Keratinocyte (primary cell): ENCODE results near the gene HSPG2.

Experiments
- CTCF ChIP-seq, 3 experiments: IDR thresholded peaks in 1 of 3; conservative IDR thresholded peaks in 1 of 3; optimal IDR thresholded peaks in 1 of 3; 2 replicates in 2 of 3; 3 replicates in 1 of 3; pipeline versions ENCODE3 to v1.5.1; 2011; ENCODE audit warnings: low read length in 3 of 3, mild to moderate bottlenecking in 3 of 3, moderate library complexity in 2 of 3, control low read depth in 1 of 3, inconsistent platforms in 1 of 3; ENCODE audit not compliant: insufficient read depth in 2 of 3; ENCODE audit errors: extremely low read depth in 1 of 3
- EZH2 ChIP-seq: IDR thresholded peaks from one replicate; pipeline ENCODE4 v1.6.1; 2012; ENCODE audit warnings: inconsistent platforms, mild to moderate bottlenecking, low read length, moderate library complexity

DNA sequence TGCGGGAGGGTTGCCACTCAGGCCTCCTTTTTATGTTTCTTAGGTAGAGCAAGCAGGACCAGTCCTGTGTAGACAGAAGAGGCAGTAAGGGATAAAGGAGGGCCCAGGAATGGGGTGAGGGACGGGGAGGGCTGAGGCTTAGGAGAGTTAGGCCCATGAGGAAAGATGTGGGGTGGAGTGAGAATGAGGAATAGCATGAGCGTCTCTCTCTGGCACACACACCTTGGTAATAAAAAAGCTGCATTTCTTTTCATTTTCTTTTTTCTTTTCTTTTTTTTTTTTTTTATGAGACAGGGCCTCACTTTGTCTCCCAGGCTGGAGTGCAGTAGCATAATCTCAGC, 7.6 kb upstream of the HSPG2 start:
- TF ChIP-seq CTCF (optimal IDR thresholded peaks at IDR 0.05 in 1 of 3, IDR thresholded peaks at IDR 0.05 in 1 of 3, conservative IDR thresholded peaks at IDR 0.05 in 1 of 3; ENCODE audit: extremely low read depth in 1 of 3, insufficient read depth in 2 of 3, low read length in 3 of 3) = no peak
- no peak for TF ChIP-seq EZH2
